SK-N-SH (cell line): Measurements from ENCODE around the gene RAP1GAP. TPM values are rescaled to one million over a fixed set of nuclear protein-coding genes. Genes with fewer than 3 reads are reported as not detected.

Experiments
- CTCF ChIA-PET: fragments of 300-600, 350-600 bp; formaldehyde crosslinking; extraction: SDS; loops from one replicate; lab custom pipeline; 2021; lab: Yijun Ruan, JAX
- POLR2A ChIA-PET: fragments of 350-600 bp; sonication (Branson Sonifier 250); formaldehyde crosslinking; extraction: SDS; loops from one replicate; lab custom pipeline; 2020; ENCODE audit warnings: antibody characterized with exemption, inconsistent platforms; lab: Yijun Ruan, JAX
- DNase-seq: peaks from one replicate; pipeline ENCODE4 v3.0.0; 2012
- H2AFZ ChIP-seq: fragments of 200-600 bp; sonication (generic); 2 replicates; pipeline ENCODE4 v1.8.1; 2016; ENCODE audit warnings: antibody characterized with exemption, mild to moderate bottlenecking, low read depth
- H3F3A ChIP-seq: fragments of 200-600 bp; sonication (generic); replicated peaks from 2 replicates; pipeline ENCODE3; 2016; ENCODE audit warnings: antibody characterized with exemption, mild to moderate bottlenecking; ENCODE audit not compliant: insufficient read depth
- H3K27ac ChIP-seq, 2 experiments: fragments of 200-500 bp in 1 of 2; fragments of 200-600 bp in 1 of 2; sonication (Bioruptor generic) in 1 of 2; sonication (generic), shearing (Covaris generic) in 1 of 2; 2 replicates each; pipeline versions ENCODE4 v1.5.1 to v1.6.1; 2014 to 2016; ENCODE audit warnings: low read depth in 2 of 2, inconsistent platforms in 1 of 2, low read length in 1 of 2, mild to moderate bottlenecking in 1 of 2, mixed read lengths in 1 of 2
- H3K27me3 ChIP-seq: fragments of 200-600 bp; sonication (generic), shearing (Covaris generic); 2 replicates; pipeline ENCODE4 v1.6.1; 2016; ENCODE audit warnings: mixed run types; ENCODE audit not compliant: insufficient read depth
- H3K36me3 ChIP-seq, 2 experiments: fragments of 200-500 bp in 1 of 2; fragments of 200-600 bp in 1 of 2; sonication (Bioruptor generic) in 1 of 2; sonication (generic) in 1 of 2; replicated peaks in 1 of 2; 2 replicates each; pipeline versions ENCODE3 to v1.5.1; 2014 to 2016; ENCODE audit warnings: low read length in 1 of 2, mild to moderate bottlenecking in 1 of 2; ENCODE audit not compliant: insufficient read depth in 2 of 2, control insufficient read depth in 1 of 2
- H3K4me1 ChIP-seq, 2 experiments: fragments of 200-500 bp in 1 of 2; fragments of 200-600 bp in 1 of 2; sonication (Bioruptor generic) in 1 of 2; sonication (generic), shearing (Covaris generic) in 1 of 2; 2 replicates each; pipeline versions ENCODE4 v1.5.1 to v1.6.1; 2014 to 2016; ENCODE audit warnings: low read depth in 1 of 2, low read length in 1 of 2, mixed run types in 1 of 2; ENCODE audit not compliant: insufficient read depth in 2 of 2, control insufficient read depth in 1 of 2
- H3K4me2 ChIP-seq: fragments of 200-600 bp; sonication (generic), shearing (Covaris generic); 2 replicates; pipeline ENCODE4 v1.6.1; 2017; ENCODE audit warnings: mixed run types
- H3K4me3 ChIP-seq, 2 experiments: fragments of 200-500 bp in 1 of 2; fragments of 200-600 bp in 1 of 2; sonication (Bioruptor generic) in 1 of 2; sonication (generic), shearing (Covaris generic) in 1 of 2; 2 replicates each; pipeline versions ENCODE4 v1.5.1 to v1.8.1; 2014 to 2016; ENCODE audit warnings: low read depth in 2 of 2, inconsistent platforms in 1 of 2, low read length in 1 of 2, mild to moderate bottlenecking in 1 of 2, mixed read lengths in 1 of 2, moderate library complexity in 1 of 2
- H3K79me2 ChIP-seq: fragments of 200-600 bp; sonication (generic); 2 replicates; pipeline ENCODE4 v1.8.1; 2017; ENCODE audit warnings: mild to moderate bottlenecking; ENCODE audit not compliant: insufficient read depth
- H3K9ac ChIP-seq: fragments of 200-600 bp; sonication (generic); 2 replicates; pipeline ENCODE4 v1.6.1; 2017; ENCODE audit warnings: mixed run types
- H3K9me2 ChIP-seq: fragments of 200-600 bp; sonication (generic); 2 replicates; pipeline ENCODE4 v1.6.1; 2017; ENCODE audit warnings: mixed run types
- H3K9me3 ChIP-seq: fragments of 200-600 bp; sonication (generic); 2 replicates; pipeline ENCODE4 v1.6.1; 2017; ENCODE audit warnings: mixed run types, mild to moderate bottlenecking, moderate library complexity
- H4K20me1 ChIP-seq: fragments of 200-600 bp; sonication (generic); 2 replicates; pipeline ENCODE4 v1.6.1; 2017; ENCODE audit warnings: mild to moderate bottlenecking, mixed run types; ENCODE audit not compliant: insufficient read depth
- EZH2phosphoT487 ChIP-seq: fragments of 200-600 bp; sonication (generic); IDR thresholded peaks from 2 replicates; pipeline ENCODE4 v1.6.1; 2017; ENCODE audit warnings: low read depth, mixed run types, mild to moderate bottlenecking, antibody characterized with exemption, moderate library complexity, borderline replicate concordance
- JUND ChIP-seq: IDR thresholded peaks from 2 replicates; pipeline ENCODE4 v1.4.0; 2012
- MEF2A ChIP-seq: IDR thresholded peaks from 2 replicates; pipeline ENCODE4 v1.4.0; 2012; ENCODE audit warnings: low read depth, borderline replicate concordance
- MXI1 ChIP-seq: IDR thresholded peaks from 2 replicates; pipeline ENCODE4 v1.6.1; 2012; ENCODE audit warnings: mild to moderate bottlenecking, low read depth, low read length, improper control_type of control experiment
- NFIC ChIP-seq: IDR thresholded peaks from 2 replicates; pipeline ENCODE4 v1.4.0; 2012; ENCODE audit warnings: borderline replicate concordance
- NRF1 ChIP-seq: IDR thresholded peaks from 2 replicates; pipeline ENCODE4 v1.6.1; 2012; ENCODE audit warnings: low read depth, mild to moderate bottlenecking, low read length
- POLR2AphosphoS5 ChIP-seq: IDR thresholded peaks from 2 replicates; pipeline ENCODE4 v1.6.1; 2012; ENCODE audit warnings: low read depth, low read length
- RAD21 ChIP-seq: IDR thresholded peaks from 2 replicates; pipeline ENCODE4 v1.6.1; 2012; ENCODE audit warnings: mild to moderate bottlenecking, low read length
- YY1 ChIP-seq: IDR thresholded peaks from 2 replicates; pipeline ENCODE4 v1.4.0; 2012; ENCODE audit warnings: low read depth, mild to moderate bottlenecking
- WGBS: methylation state at CpG from one replicate; pipeline ENCODE4 v1.1.6; 2017; ENCODE audit warnings: low lambda C conversion rate; 5-methylcytosine and 5-hydroxymethylcytosine counted together
- polyA plus RNA-seq, 3 experiments: library from polyadenylated mRNA; depleted of rRNA; stranded (reverse); fragments of >200 nt; gene quantifications; 2 replicates each; pipeline ENCODE4 v1.2.3, GENCODE V29; 2012
- TF ChIP-seq, protein P1 (sequence below): fragments of 150-350 bp; IDR thresholded peaks from 2 replicates; pipeline ENCODE4 v1.6.1; 2017; ENCODE audit warnings: antibody characterized with exemption, low read length, low read depth, borderline replicate concordance
- TF ChIP-seq, protein P2 (sequence below): IDR thresholded peaks from 2 replicates; pipeline ENCODE4; 2012
- TF ChIP-seq, protein P3 (sequence below): IDR thresholded peaks from 2 replicates; pipeline ENCODE4 v1.6.1; 2012; ENCODE audit warnings: mild to moderate bottlenecking, low read depth, low read length, moderate library complexity

Gene RAP1GAP
- polyA plus RNA-seq, 1 of the 3 experiments (the other 2 are of a cell fraction) = 0.99 TPM

DNA sequence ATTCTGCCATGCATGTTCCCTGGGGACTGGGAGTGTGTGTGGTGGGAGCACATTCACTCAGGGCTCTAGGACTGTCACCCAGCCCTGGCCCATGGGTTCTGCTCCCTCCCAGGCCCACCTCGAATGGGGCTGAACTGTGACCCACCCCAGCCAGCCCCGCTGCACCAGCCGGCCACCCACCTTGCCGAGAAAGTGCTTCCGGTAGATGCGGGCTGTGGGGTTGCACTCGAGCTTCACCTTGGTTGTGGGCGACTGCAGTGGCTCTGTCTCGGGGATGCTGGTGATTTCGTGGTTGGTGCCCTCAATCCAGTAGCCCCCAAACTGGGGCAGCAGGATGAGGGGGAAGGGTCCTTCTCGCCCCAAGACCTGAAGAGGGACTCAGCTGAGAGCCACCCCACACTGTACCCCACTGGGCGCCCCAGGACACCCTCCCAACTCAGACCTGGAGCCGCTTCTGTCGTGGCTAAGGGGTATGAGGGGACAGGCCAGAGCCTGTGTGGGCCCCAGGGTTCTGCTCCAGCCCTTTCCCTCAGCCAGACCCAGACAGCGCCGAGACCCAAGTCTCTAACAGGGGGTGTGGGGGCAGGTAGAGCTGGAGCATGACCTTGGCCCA lies 51.9 kb downstream of the RAP1GAP start:
- H3K36me3 ChIP-seq = no peaks in the 10 kb centered on the region
- no peaks in the 10 kb centered on the region for H3K9me3 ChIP-seq
- no peak overlapping the region for H3K9ac ChIP-seq
- no peaks in the 10 kb centered on the region for H3K79me2 ChIP-seq
- no peaks in the 10 kb centered on the region for H4K20me1 ChIP-seq
- H2AFZ ChIP-seq = no peak overlapping the region
- no peak overlapping the region for H3K4me2 ChIP-seq
- WGBS = 77% methylated on average over 11 of the region's 16 CpGs
- peaks cover 9% of the 10 kb centered on the region for H3K27me3 ChIP-seq
- H3F3A ChIP-seq = no peaks in the 10 kb centered on the region
- no peaks in the 10 kb centered on the region for H3K9me2 ChIP-seq
- H3K27ac ChIP-seq = no peak overlapping the region
- peaks cover 0 to 33% of the 10 kb centered on the region in 2 experiments; a peak in 1 of 4 replicates for H3K4me1 ChIP-seq
- CTCF ChIA-PET = interaction anchor here (0.7 to 4.5 kb wide), 4 partner anchors 17 to 246 kb away, joined by 3 to 23 read pairs (median 4); no protein-coding TSS in a partner anchor
- no peak for DNase-seq
- H3K4me3 ChIP-seq = no peak overlapping the region
- TF ChIP-seq NFIC (no peak), MXI1 (no peak), YY1 (no peak), JUND (no peak), EZH2phosphoT487 (no peak), RAD21 (no peak), POLR2AphosphoS5 (no peak), MEF2A (no peak)
- TF ChIP-seq, protein P1, sequence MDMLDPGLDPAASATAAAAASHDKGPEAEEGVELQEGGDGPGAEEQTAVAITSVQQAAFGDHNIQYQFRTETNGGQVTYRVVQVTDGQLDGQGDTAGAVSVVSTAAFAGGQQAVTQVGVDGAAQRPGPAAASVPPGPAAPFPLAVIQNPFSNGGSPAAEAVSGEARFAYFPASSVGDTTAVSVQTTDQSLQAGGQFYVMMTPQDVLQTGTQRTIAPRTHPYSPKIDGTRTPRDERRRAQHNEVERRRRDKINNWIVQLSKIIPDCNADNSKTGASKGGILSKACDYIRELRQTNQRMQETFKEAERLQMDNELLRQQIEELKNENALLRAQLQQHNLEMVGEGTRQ = no peak
- TF ChIP-seq, protein P2, sequence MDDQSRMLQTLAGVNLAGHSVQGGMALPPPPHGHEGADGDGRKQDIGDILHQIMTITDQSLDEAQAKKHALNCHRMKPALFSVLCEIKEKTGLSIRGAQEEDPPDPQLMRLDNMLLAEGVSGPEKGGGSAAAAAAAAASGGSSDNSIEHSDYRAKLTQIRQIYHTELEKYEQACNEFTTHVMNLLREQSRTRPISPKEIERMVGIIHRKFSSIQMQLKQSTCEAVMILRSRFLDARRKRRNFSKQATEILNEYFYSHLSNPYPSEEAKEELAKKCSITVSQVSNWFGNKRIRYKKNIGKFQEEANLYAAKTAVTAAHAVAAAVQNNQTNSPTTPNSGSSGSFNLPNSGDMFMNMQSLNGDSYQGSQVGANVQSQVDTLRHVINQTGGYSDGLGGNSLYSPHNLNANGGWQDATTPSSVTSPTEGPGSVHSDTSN = no peak
- POLR2A ChIA-PET = no interaction called here

DNA sequence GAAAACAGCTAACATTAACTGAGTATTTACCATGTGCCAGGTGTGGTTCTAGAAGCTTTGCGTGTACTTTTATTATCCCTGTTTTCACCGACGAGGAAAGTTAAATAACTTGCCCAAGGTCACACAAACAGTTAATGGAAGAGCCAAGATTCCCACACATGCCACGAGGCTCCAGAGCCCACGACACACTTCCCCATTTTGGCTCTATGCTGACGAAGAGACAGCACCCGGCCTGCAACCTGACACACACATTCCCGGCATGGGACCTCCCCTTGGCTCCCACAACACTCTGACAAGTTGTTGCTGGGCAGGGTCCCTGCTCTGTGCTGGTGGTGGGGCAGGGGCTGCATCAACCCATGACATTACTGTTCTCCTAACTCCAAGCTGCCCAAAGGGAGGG lies 52.8 kb downstream of the RAP1GAP start:
- Histone ChIP-seq H3K79me2 (no peaks in the 10 kb centered on the region), H4K20me1 (no peaks in the 10 kb centered on the region), H3K9ac (no peak overlapping the region)
- CTCF ChIA-PET = interaction anchor here (0.6 to 4.5 kb wide), 3 partner anchors 16 to 42 kb away, joined by 4 to 23 read pairs (median 4); no protein-coding TSS in a partner anchor
- TF ChIP-seq NRF1 = no peak
- TF ChIP-seq, protein P1 = no peak
- TF ChIP-seq, protein P3, sequence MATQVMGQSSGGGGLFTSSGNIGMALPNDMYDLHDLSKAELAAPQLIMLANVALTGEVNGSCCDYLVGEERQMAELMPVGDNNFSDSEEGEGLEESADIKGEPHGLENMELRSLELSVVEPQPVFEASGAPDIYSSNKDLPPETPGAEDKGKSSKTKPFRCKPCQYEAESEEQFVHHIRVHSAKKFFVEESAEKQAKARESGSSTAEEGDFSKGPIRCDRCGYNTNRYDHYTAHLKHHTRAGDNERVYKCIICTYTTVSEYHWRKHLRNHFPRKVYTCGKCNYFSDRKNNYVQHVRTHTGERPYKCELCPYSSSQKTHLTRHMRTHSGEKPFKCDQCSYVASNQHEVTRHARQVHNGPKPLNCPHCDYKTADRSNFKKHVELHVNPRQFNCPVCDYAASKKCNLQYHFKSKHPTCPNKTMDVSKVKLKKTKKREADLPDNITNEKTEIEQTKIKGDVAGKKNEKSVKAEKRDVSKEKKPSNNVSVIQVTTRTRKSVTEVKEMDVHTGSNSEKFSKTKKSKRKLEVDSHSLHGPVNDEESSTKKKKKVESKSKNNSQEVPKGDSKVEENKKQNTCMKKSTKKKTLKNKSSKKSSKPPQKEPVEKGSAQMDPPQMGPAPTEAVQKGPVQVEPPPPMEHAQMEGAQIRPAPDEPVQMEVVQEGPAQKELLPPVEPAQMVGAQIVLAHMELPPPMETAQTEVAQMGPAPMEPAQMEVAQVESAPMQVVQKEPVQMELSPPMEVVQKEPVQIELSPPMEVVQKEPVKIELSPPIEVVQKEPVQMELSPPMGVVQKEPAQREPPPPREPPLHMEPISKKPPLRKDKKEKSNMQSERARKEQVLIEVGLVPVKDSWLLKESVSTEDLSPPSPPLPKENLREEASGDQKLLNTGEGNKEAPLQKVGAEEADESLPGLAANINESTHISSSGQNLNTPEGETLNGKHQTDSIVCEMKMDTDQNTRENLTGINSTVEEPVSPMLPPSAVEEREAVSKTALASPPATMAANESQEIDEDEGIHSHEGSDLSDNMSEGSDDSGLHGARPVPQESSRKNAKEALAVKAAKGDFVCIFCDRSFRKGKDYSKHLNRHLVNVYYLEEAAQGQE = no peak
- TF ChIP-seq YY1 = no peak
- no peak for TF ChIP-seq MXI1
- TF ChIP-seq, all 33 proteins: peak for 0
- DNase-seq = no peak
- peaks cover 0 to 25% of the 10 kb centered on the region in 2 experiments; a peak in 1 of 4 replicates for H3K4me1 ChIP-seq
- H3K27ac ChIP-seq = no peak overlapping the region
- no peak overlapping the region for H2AFZ ChIP-seq
- no peaks in the 10 kb centered on the region for H3K9me3 ChIP-seq
- 74% methylated on average over 8 of the region's 8 CpGs for WGBS
- H3K9me2 ChIP-seq = no peaks in the 10 kb centered on the region
- POLR2A ChIA-PET = no interaction called here
- H3K36me3 ChIP-seq = no peaks in the 10 kb centered on the region
- H3K4me2 ChIP-seq = no peak overlapping the region
- H3K4me3 ChIP-seq = no peak overlapping the region
- H3F3A ChIP-seq = no peaks in the 10 kb centered on the region
- peaks cover 15% of the 10 kb centered on the region for H3K27me3 ChIP-seq
